Peyer's patch (tissue), 4 donors: ENCODE measurements around the gene DNAJB1.

Experiments used
- POLR2A ChIP-seq, 2 donors: fragments of 450-650 bp; IDR thresholded peaks; one replicate each; pipeline ENCODE4 v1.5.1; 2017; ENCODE audit warnings: antibody characterized with exemption in 2 of 2, mild to moderate bottlenecking in 2 of 2, moderate library complexity in 2 of 2
- TF ChIP-seq, protein P1 (sequence below), 6 experiments: fragments of 450-650 bp in 4 of 6; fragments of 200-600 bp in 2 of 6; sonication (generic) in 1 of 6; IDR thresholded peaks; one replicate each; pipeline ENCODE4 v1.5.1; 2017 to 2019; ENCODE audit warnings: antibody characterized with exemption in 6 of 6, mild to moderate bottlenecking in 3 of 6, moderate library complexity in 1 of 6

DNA sequence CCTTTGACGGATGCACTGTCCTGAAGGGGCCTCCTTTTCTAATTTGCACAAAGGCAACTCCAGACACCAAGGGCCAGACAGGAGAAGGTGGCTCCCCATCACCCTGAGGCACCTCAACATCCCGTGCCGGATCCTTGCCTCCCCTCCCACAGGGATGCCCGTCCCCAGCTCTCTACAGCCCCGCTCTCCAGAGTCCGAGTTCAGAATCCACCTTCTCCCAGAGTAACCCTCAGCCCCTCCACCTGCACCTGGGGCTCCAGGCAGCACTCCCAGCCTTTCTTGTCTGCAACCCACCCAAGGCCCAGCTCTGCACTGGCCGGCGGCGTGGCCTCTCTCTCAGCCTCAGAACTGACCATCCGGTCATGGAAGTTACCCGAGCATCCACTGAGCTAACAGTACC, 48.9 kb upstream of the DNAJB1 start:
- TF ChIP-seq, protein P1, sequence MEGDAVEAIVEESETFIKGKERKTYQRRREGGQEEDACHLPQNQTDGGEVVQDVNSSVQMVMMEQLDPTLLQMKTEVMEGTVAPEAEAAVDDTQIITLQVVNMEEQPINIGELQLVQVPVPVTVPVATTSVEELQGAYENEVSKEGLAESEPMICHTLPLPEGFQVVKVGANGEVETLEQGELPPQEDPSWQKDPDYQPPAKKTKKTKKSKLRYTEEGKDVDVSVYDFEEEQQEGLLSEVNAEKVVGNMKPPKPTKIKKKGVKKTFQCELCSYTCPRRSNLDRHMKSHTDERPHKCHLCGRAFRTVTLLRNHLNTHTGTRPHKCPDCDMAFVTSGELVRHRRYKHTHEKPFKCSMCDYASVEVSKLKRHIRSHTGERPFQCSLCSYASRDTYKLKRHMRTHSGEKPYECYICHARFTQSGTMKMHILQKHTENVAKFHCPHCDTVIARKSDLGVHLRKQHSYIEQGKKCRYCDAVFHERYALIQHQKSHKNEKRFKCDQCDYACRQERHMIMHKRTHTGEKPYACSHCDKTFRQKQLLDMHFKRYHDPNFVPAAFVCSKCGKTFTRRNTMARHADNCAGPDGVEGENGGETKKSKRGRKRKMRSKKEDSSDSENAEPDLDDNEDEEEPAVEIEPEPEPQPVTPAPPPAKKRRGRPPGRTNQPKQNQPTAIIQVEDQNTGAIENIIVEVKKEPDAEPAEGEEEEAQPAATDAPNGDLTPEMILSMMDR (IDR thresholded peaks at IDR 0.05): no peak
- no peak for TF ChIP-seq POLR2A (IDR thresholded peaks at IDR 0.05)
